Mucosa of descending colon (tissue), 3 donors: Measurements from ENCODE around the gene VOPP1. TPM values are rescaled to one million over a fixed set of nuclear protein-coding genes. Genes with fewer than 3 reads are reported as not detected.

Experiments used
- ATAC-seq: fragments of 200-7000 bp; cut with Tn5 transposase; one replicate; pipeline ENCODE4 v1.9.1; 2020; ENCODE audit warnings: mild to moderate bottlenecking, moderate library complexity
- DNase-seq, 3 donors: peaks; one replicate each; pipeline ENCODE4 v3.0.0-alpha.2; 2020
- H3K36me3 ChIP-seq: fragments of 200-600 bp; one replicate; pipeline ENCODE4 v1.8.0; 2021; ENCODE audit warnings: low read depth, mild to moderate bottlenecking
- H3K4me1 ChIP-seq: fragments of 200-600 bp; one replicate; pipeline ENCODE4 v1.8.0; 2021; ENCODE audit warnings: low read depth, mild to moderate bottlenecking
- H3K4me3 ChIP-seq: fragments of 200-600 bp; one replicate; pipeline ENCODE4 v1.8.0; 2021; ENCODE audit warnings: mild to moderate bottlenecking
- H3K9me3 ChIP-seq: fragments of 200-600 bp; one replicate; pipeline ENCODE4 v1.8.0; 2021; ENCODE audit warnings: mild to moderate bottlenecking
- CTCF ChIP-seq: fragments of 200-600 bp; IDR thresholded peaks from one replicate; pipeline ENCODE4 v1.8.0; 2022; ENCODE audit warnings: antibody characterized with exemption, mild to moderate bottlenecking
- intact Hi-C, 2 donors: fragments of 100-400 bp; cut with DNase I in 1 of 2; cut with micrococcal nuclease in 1 of 2; formaldehyde crosslinking; loops; one replicate each; pipeline versions ENCODE4 v1.11.0 to v1.11.1; 2022; cut with DNase I, micrococcal nuclease
- total RNA-seq, 3 donors: library from RNA; stranded (reverse); fragmentation: NEBNext Ultra II Directional in 2 of 3; extraction: Animal tissue kit (Norgen Biotek cat#: 25700) in 2 of 3; gene quantifications; one replicate each; pipeline versions ENCODE4 v1.2.1 to v1.2.4, GENCODE V29; 2021 to 2023
- donor health status: DM: no; HTN: no; CAD: no; lungs with moderate emphysema.
- donor health status: DM: no; HTN: no; CAD: no.
- donor health status: DM: no; HTN: yes; CAD: no.

Gene VOPP1
- total RNA-seq, 3 donors from 2014 or later = 57.8 to 83.5 (median 75.2) TPM

- ATAC-seq = no peak
- no peak for TF ChIP-seq CTCF
- H3K4me3 ChIP-seq = no peak overlapping the region
- no peaks in the 10 kb centered on the region for H3K9me3 ChIP-seq
- intact Hi-C loops = no loop called here
- no peak for DNase-seq
- H3K4me1 ChIP-seq = peaks cover 24% of the 10 kb centered on the region
- no peaks in the 10 kb centered on the region for H3K36me3 ChIP-seq
These were observed 8.5 kb downstream of the VOPP1 start for GRCh38 chr7:55563596-55564325.

- DNase-seq (no peak), ATAC-seq (no peak)
- Histone ChIP-seq H3K9me3 (no peaks in the 10 kb centered on the region), H3K36me3 (no peaks in the 10 kb centered on the region), H3K4me3 (no peak overlapping the region), H3K4me1 (peaks cover 18% of the 10 kb centered on the region)
- no peak for TF ChIP-seq CTCF
- intact Hi-C loops = no loop called here
These were observed 10.6 kb downstream of the VOPP1 start for GRCh38 chr7:55561690-55562089.

- Histone ChIP-seq H3K9me3 (no peaks in the 10 kb centered on the region), H3K4me3 (no peak overlapping the region), H3K4me1 (peaks cover 8% of the 10 kb centered on the region), H3K36me3 (no peaks in the 10 kb centered on the region)
- ATAC-seq (no peak), DNase-seq (no peak)
- TF ChIP-seq CTCF = no peak
- intact Hi-C loops = no loop called here
These were observed 13.1 kb downstream of the VOPP1 start for GRCh38 chr7:55558962-55559920.

- no peaks in the 10 kb centered on the region for H3K36me3 ChIP-seq
- no peak overlapping the region for H3K4me3 ChIP-seq
- no peak for TF ChIP-seq CTCF
- H3K9me3 ChIP-seq = no peaks in the 10 kb centered on the region
- no peak for DNase-seq
- intact Hi-C loops = no loop called here
- ATAC-seq = peak; percentile 43
- peaks cover 17% of the 10 kb centered on the region for H3K4me1 ChIP-seq
These were observed 14.6 kb downstream of the VOPP1 start for GRCh38 chr7:55557666-55558188.

GRCh38 chr7:55556492-55556891 is 15.8 kb downstream of the VOPP1 start:
- DNase-seq (no peak), ATAC-seq (no peak)
- intact Hi-C loops = no loop called here
- no peaks in the 10 kb centered on the region for H3K9me3 ChIP-seq
- no peaks in the 10 kb centered on the region for H3K36me3 ChIP-seq
- peaks cover 29% of the 10 kb centered on the region for H3K4me1 ChIP-seq
- H3K4me3 ChIP-seq = no peak overlapping the region
- no peak for TF ChIP-seq CTCF
